HCT116 (cell line): ENCODE measurements around the gene ZNF497. TPM values are rescaled to one million over a fixed set of nuclear protein-coding genes. Genes with fewer than 3 reads are reported as not detected.

Experiments used
- ATAC-seq: fragments of 200-7000 bp; cut with Tn5 transposase; 2 replicates; pipeline ENCODE4 v1.9.1; 2020; ENCODE audit warnings: mild to moderate bottlenecking, moderate library complexity
- BruUV-seq: library from RNA; stranded (reverse); fragments of 400-500 nt; replicated peaks from 2 replicates; lab custom pipeline; 2021; lab: Mats Ljungman, UMichigan
- CTCF ChIA-PET: fragments of 300-600 bp; sonication (Branson Sonifier 250); formaldehyde crosslinking; loops from one replicate; lab custom pipeline; 2021; ENCODE audit warnings: antibody characterized with exemption; lab: Charles Lee
- POLR2A ChIA-PET: fragments of 300-600, 350-600 bp; sonication (Branson Sonifier 250); formaldehyde crosslinking; loops from one replicate; lab custom pipeline; 2021; ENCODE audit warnings: antibody characterized with exemption; lab: Charles Lee
- RAD21 ChIA-PET, 2 experiments: fragments of 300-600 bp; sonication (Branson Sonifier 250); formaldehyde crosslinking; loops; one replicate each; lab custom pipeline; 2023; ENCODE audit warnings: low total read pairs in 2 of 2; ENCODE audit not compliant: uncharacterized antibody in 2 of 2, unreplicated experiment in 2 of 2, low non-redundant PET in 1 of 2; lab: Charles Lee
- DNase-seq: peaks from one replicate; pipeline ENCODE4 v3.0.0-alpha.2; 2010; ENCODE audit warnings: low read depth, low spot score
- H2AFZ ChIP-seq: fragments of 200-600 bp; shearing (Covaris generic), sonication (generic); 2 replicates; pipeline ENCODE4 v1.6.1; 2017; ENCODE audit warnings: low read depth, mixed run types, mixed read lengths, antibody characterized with exemption, low read length; ENCODE audit not compliant: poor library complexity, severe bottlenecking
- H3K27ac ChIP-seq: 2 replicates; pipeline ENCODE4 v1.5.1; 2012; ENCODE audit warnings: low read depth, low read length
- H3K27me3 ChIP-seq: fragments of 200-600 bp; sonication (generic); 2 replicates; pipeline ENCODE4 v1.6.1; 2016; ENCODE audit warnings: mixed run types, low read length, mixed read lengths; ENCODE audit not compliant: insufficient read depth
- H3K36me3 ChIP-seq, 2 experiments: fragments of 200-500 bp in 1 of 2; fragments of 200-600 bp in 1 of 2; sonication (Bioruptor generic) in 1 of 2; sonication (generic) in 1 of 2; 2 replicates each; pipeline versions ENCODE4 v1.5.1 to v1.6.1; 2014 to 2016; ENCODE audit warnings: low read length in 2 of 2, inconsistent platforms in 1 of 2, mixed read lengths in 1 of 2, mixed run types in 1 of 2; ENCODE audit not compliant: insufficient read depth in 2 of 2, control insufficient read depth in 1 of 2
- H3K4me1 ChIP-seq, 2 experiments: fragments of 200-600 bp in 1 of 2; sonication (generic) in 1 of 2; 2 replicates each; pipeline versions ENCODE4 v1.5.1 to v1.6.1; 2012 to 2017; ENCODE audit warnings: low read length in 2 of 2, inconsistent platforms in 1 of 2, mild to moderate bottlenecking in 1 of 2, mixed read lengths in 1 of 2, mixed run types in 1 of 2, moderate library complexity in 1 of 2; ENCODE audit not compliant: insufficient read depth in 2 of 2, control insufficient read depth in 1 of 2
- H3K4me2 ChIP-seq: fragments of 200-600 bp; sonication (generic); 2 replicates; pipeline ENCODE4 v1.6.1; 2017; ENCODE audit warnings: mixed run types, low read length, mixed read lengths
- H3K4me3 ChIP-seq, 2 experiments: fragments of 200-600 bp in 1 of 2; sonication (generic) in 1 of 2; replicated peaks in 1 of 2; 2 replicates each; pipeline ENCODE4 v1.5.1; 2011 to 2016; ENCODE audit warnings: low read length in 2 of 2, control low read depth in 1 of 2, low read depth in 1 of 2, mild to moderate bottlenecking in 1 of 2, mixed read lengths in 1 of 2, mixed run types in 1 of 2
- H3K79me2 ChIP-seq: fragments of 200-600 bp; sonication (generic); 2 replicates; pipeline ENCODE4 v1.6.1; 2017; ENCODE audit warnings: mild to moderate bottlenecking, mixed run types, low read length, moderate library complexity, mixed read lengths; ENCODE audit not compliant: insufficient read depth
- H3K9ac ChIP-seq: fragments of 200-600 bp; sonication (generic); 2 replicates; pipeline ENCODE4 v1.6.1; 2016; ENCODE audit warnings: low read length, mixed read lengths
- H3K9me2 ChIP-seq: fragments of 200-600 bp; sonication (generic), shearing (Covaris generic); 2 replicates; pipeline ENCODE4 v1.6.1; 2017; ENCODE audit warnings: mixed run types, mild to moderate bottlenecking, moderate library complexity; ENCODE audit not compliant: insufficient read depth
- H3K9me3 ChIP-seq, 2 experiments: fragments of 200-500 bp in 1 of 2; fragments of 200-600 bp in 1 of 2; sonication (Bioruptor generic) in 1 of 2; sonication (generic) in 1 of 2; 2 replicates each; pipeline ENCODE4 v1.6.1; 2014 to 2017; ENCODE audit warnings: low read length in 2 of 2, mixed read lengths in 2 of 2, inconsistent platforms in 1 of 2, low read depth in 1 of 2, mild to moderate bottlenecking in 1 of 2, mixed run types in 1 of 2, moderate library complexity in 1 of 2; ENCODE audit not compliant: control insufficient read depth in 1 of 2, insufficient read depth in 1 of 2
- H4K20me1 ChIP-seq: fragments of 200-600 bp; sonication (generic), shearing (Covaris generic); 2 replicates; pipeline ENCODE4 v1.6.1; 2017; ENCODE audit warnings: mixed run types, mild to moderate bottlenecking, moderate library complexity; ENCODE audit not compliant: insufficient read depth
- CBX3 ChIP-seq: IDR thresholded peaks from 2 replicates; pipeline ENCODE4 v1.6.1; 2012; ENCODE audit warnings: low read depth
- EGR1 ChIP-seq: IDR thresholded peaks from 2 replicates; pipeline ENCODE4 v1.6.1; 2012; ENCODE audit warnings: low read depth
- ELF1 ChIP-seq: IDR thresholded peaks from 2 replicates; pipeline ENCODE4 v1.6.1; 2012; ENCODE audit warnings: low read depth, borderline replicate concordance
- EZH2phosphoT487 ChIP-seq: fragments of 200-600 bp; IDR thresholded peaks from 2 replicates; pipeline ENCODE4 v1.6.1; 2018; ENCODE audit warnings: antibody characterized with exemption, borderline replicate concordance
- FOSL1 ChIP-seq: IDR thresholded peaks from 2 replicates; pipeline ENCODE4 v1.6.1; 2012; ENCODE audit warnings: low read depth
- JUND ChIP-seq: IDR thresholded peaks from 2 replicates; pipeline ENCODE4 v1.6.1; 2012
- POLR2AphosphoS5 ChIP-seq: IDR thresholded peaks from 2 replicates; pipeline ENCODE4 v1.6.1; 2011; ENCODE audit warnings: mild to moderate bottlenecking, low read depth, low read length, moderate library complexity
- SP1 ChIP-seq: IDR thresholded peaks from 2 replicates; pipeline ENCODE4 v1.6.1; 2012; ENCODE audit warnings: low read depth
- SRF ChIP-seq: IDR thresholded peaks from 2 replicates; pipeline ENCODE4 v1.6.1; 2012; ENCODE audit warnings: low read depth
- YY1 ChIP-seq: IDR thresholded peaks from 2 replicates; pipeline ENCODE4 v1.6.1; 2011; ENCODE audit warnings: low read length, low read depth, moderate library complexity, mild to moderate bottlenecking; ENCODE audit not compliant: insufficient replicate concordance; ENCODE audit errors: extremely low read depth
- ZFX ChIP-seq: fragments of 450-650 bp; IDR thresholded peaks from 2 replicates; pipeline ENCODE4 v1.6.1; 2017
- ZNF274 ChIP-seq: fragments of 200-500 bp; sonication (Bioruptor generic); IDR thresholded peaks from 2 replicates; pipeline ENCODE4 v1.6.1; 2014; ENCODE audit warnings: mild to moderate bottlenecking, low read depth, low read length, inconsistent platforms
- intact Hi-C: fragments of 100-400 bp; cut with micrococcal nuclease; formaldehyde crosslinking; loops from 2 replicates; pipeline ENCODE4 v1.10.0; 2022
- total RNA-seq: library from RNA; stranded (reverse); gene quantifications from one replicate; pipeline ENCODE4 v1.2.1, GENCODE V29; 2021; ENCODE audit not compliant: unreplicated experiment
- TF ChIP-seq, protein P1 (sequence below): IDR thresholded peaks from 2 replicates; pipeline ENCODE4 v1.6.1; 2012
- TF ChIP-seq, protein P2 (sequence below), 3 experiments: fragments of 200-600 bp in 1 of 3; sonication (generic) in 1 of 3; IDR thresholded peaks in 2 of 3; conservative IDR thresholded peaks in 1 of 3; 2 replicates each; pipeline ENCODE4 v1.5.1; 2012 to 2017; ENCODE audit warnings: low read depth in 2 of 3, low read length in 2 of 3, antibody characterized with exemption in 1 of 3, borderline replicate concordance in 1 of 3, control low read depth in 1 of 3, mild to moderate bottlenecking in 1 of 3, mixed read lengths in 1 of 3, mixed run types in 1 of 3, moderate library complexity in 1 of 3; ENCODE audit not compliant: insufficient read depth in 1 of 3

ZNF497 gene
- total RNA-seq, 1 experiment from 2014 or later = 5.1 TPM

DNA sequence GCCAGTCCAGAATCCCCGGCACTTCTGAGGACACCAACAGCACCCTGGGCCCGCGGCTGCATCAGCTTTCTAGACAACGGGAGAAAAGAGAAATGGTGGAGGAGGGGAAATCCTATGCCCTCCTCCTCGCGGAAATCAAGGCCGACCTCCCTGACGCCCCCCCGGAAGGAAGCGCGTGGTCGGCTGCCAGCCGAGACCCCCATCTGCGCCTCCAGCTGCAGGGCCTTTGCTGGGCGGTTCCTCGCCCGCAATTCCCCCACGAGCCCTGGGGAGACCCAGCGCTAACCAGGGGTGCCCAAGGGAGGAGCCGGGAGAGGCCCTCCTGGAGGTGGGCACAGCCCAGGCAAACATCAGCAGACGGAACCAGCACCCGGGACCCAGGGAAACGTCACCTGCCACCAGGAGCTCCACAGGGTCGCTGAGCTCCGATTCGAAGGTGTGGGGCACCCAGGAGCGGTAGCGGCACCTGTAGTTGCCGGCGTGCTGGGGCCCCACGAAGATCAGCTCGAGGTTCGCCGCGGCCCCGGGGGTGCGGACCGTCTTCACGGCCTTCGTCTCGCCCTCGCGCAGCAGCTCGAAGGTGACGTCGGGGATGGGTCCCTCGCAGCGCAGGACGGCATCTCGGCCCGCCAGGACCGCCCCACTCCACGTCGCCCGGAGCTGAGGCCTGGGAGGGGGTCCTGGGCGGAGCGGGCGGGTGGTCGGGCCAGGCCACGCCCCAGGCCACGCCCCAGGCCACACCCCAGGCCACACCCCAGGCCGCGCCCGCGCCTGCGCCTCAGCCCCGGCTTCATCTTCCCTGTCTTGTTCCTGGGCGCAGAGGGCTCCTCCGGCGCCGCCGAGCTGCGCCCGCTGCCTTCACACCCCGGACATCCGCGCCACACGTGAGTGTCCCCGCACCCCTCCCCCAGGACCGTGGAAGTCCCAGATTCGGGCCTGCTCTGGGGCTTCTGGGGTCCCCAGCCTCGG, 15.3 kb downstream of the ZNF497 start:
- H3K4me1 ChIP-seq = no peaks in the 10 kb centered on the region
- no peak overlapping the region for H3K27ac ChIP-seq
- RAD21 ChIA-PET = no interaction called here
- no peaks in the 10 kb centered on the region for H3K79me2 ChIP-seq
- H3K9me3 ChIP-seq = no peaks in the 10 kb centered on the region
- CTCF ChIA-PET = no interaction called here
- H3K4me3 ChIP-seq = no peak overlapping the region
- no peaks in the 10 kb centered on the region for H3K27me3 ChIP-seq
- no peak overlapping the region for H2AFZ ChIP-seq
- H4K20me1 ChIP-seq = no peaks in the 10 kb centered on the region
- intact Hi-C loops = no loop called here
- ATAC-seq (no peak), DNase-seq (no peak)
- POLR2A ChIA-PET = no interaction called here
- H3K36me3 ChIP-seq = no peaks in the 10 kb centered on the region
- H3K9me2 ChIP-seq = no peaks in the 10 kb centered on the region
- H3K9ac ChIP-seq = no peak overlapping the region
- TF ChIP-seq EGR1 = no peak
- TF ChIP-seq, protein P1, sequence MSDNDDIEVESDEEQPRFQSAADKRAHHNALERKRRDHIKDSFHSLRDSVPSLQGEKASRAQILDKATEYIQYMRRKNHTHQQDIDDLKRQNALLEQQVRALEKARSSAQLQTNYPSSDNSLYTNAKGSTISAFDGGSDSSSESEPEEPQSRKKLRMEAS = no peak
- no peak for TF ChIP-seq CBX3
- TF ChIP-seq, protein P2, sequence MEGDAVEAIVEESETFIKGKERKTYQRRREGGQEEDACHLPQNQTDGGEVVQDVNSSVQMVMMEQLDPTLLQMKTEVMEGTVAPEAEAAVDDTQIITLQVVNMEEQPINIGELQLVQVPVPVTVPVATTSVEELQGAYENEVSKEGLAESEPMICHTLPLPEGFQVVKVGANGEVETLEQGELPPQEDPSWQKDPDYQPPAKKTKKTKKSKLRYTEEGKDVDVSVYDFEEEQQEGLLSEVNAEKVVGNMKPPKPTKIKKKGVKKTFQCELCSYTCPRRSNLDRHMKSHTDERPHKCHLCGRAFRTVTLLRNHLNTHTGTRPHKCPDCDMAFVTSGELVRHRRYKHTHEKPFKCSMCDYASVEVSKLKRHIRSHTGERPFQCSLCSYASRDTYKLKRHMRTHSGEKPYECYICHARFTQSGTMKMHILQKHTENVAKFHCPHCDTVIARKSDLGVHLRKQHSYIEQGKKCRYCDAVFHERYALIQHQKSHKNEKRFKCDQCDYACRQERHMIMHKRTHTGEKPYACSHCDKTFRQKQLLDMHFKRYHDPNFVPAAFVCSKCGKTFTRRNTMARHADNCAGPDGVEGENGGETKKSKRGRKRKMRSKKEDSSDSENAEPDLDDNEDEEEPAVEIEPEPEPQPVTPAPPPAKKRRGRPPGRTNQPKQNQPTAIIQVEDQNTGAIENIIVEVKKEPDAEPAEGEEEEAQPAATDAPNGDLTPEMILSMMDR (IDR thresholded peaks at IDR 0.05 in 2 of 3, conservative IDR thresholded peaks at IDR 0.05 in 1 of 3; ENCODE audit: borderline replicate concordance in 1 of 3, insufficient read depth in 1 of 3, low read depth in 2 of 3, low read length in 2 of 3) = no peak
- H3K4me2 ChIP-seq = no peak overlapping the region
- no TSS peak for BruUV-seq

DNA sequence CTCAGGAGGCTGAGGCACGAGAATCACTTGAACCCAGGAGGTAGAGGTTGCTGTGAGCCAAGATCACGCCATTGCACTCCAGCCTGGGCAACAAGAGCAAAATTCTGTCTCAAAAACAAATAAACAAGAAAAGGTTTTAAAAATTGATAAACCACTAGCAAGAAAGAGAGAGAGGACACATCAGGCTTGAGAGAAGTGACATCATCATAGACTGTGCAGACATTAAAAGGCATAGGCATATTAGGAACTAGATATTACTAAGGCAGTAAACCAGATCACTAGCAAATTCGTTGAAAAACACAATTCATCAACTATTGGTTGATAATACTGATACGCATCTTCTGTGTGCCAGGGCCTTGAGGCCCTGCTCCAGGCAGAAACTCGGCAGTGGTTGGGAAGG, 17.0 kb downstream of the ZNF497 start:
- Histone ChIP-seq H2AFZ (no peak overlapping the region), H3K9me2 (no peaks in the 10 kb centered on the region), H3K9ac (no peak overlapping the region), H3K36me3 (no peaks in the 10 kb centered on the region), H3K27ac (no peak overlapping the region), H4K20me1 (no peaks in the 10 kb centered on the region), H3K4me1 (no peaks in the 10 kb centered on the region), H3K79me2 (no peaks in the 10 kb centered on the region), H3K27me3 (no peaks in the 10 kb centered on the region), H3K4me2 (no peak overlapping the region), H3K9me3 (no peaks in the 10 kb centered on the region), H3K4me3 (no peak overlapping the region)
- BruUV-seq = no TSS peak
- intact Hi-C loops = no loop called here
- ATAC-seq = no peak
- RAD21 ChIA-PET = no interaction called here
- no peak for DNase-seq
- CTCF ChIA-PET = no interaction called here
- POLR2A ChIA-PET = interaction anchor here (0.8 to 0.9 kb wide), 2 partner anchors 15 to 17 kb away, joined by 3 to 4 read pairs; partner anchors contain the start of gene ZNF497
- TF ChIP-seq ELF1 (no peak), SRF (no peak), ZFX (no peak), SP1 (no peak), YY1 (no peak), ZNF274 (no peak), POLR2AphosphoS5 (no peak), EZH2phosphoT487 (no peak), JUND (no peak), FOSL1 (no peak)
- TF ChIP-seq, protein P2 (IDR thresholded peaks at IDR 0.05 in 2 of 3, conservative IDR thresholded peaks at IDR 0.05 in 1 of 3; ENCODE audit: borderline replicate concordance in 1 of 3, insufficient read depth in 1 of 3, low read depth in 2 of 3, low read length in 2 of 3) = no peak
- TF ChIP-seq, protein P1 = no peak
